HCT116 (cell line): ENCODE measurements around the gene ZNF276. TPM values are rescaled to one million over a fixed set of nuclear protein-coding genes. Genes with fewer than 3 reads are reported as not detected.

Experiments used
- ATAC-seq: fragments of 200-7000 bp; cut with Tn5 transposase; 2 replicates; pipeline ENCODE4 v1.9.1; 2020; ENCODE audit warnings: mild to moderate bottlenecking, moderate library complexity
- BruUV-seq: library from RNA; stranded (reverse); fragments of 400-500 nt; replicated peaks from 2 replicates; lab custom pipeline; 2021; lab: Mats Ljungman, UMichigan
- CTCF ChIA-PET: fragments of 300-600 bp; sonication (Branson Sonifier 250); formaldehyde crosslinking; loops from one replicate; lab custom pipeline; 2021; ENCODE audit warnings: antibody characterized with exemption; lab: Charles Lee
- POLR2A ChIA-PET: fragments of 300-600, 350-600 bp; sonication (Branson Sonifier 250); formaldehyde crosslinking; loops from one replicate; lab custom pipeline; 2021; ENCODE audit warnings: antibody characterized with exemption; lab: Charles Lee
- RAD21 ChIA-PET, 2 experiments: fragments of 300-600 bp; sonication (Branson Sonifier 250); formaldehyde crosslinking; loops; one replicate each; lab custom pipeline; 2023; ENCODE audit warnings: low total read pairs in 2 of 2; ENCODE audit not compliant: uncharacterized antibody in 2 of 2, unreplicated experiment in 2 of 2, low non-redundant PET in 1 of 2; lab: Charles Lee
- DNase-seq: peaks from one replicate; pipeline ENCODE4 v3.0.0-alpha.2; 2010; ENCODE audit warnings: low read depth, low spot score
- H2AFZ ChIP-seq: fragments of 200-600 bp; shearing (Covaris generic), sonication (generic); 2 replicates; pipeline ENCODE4 v1.6.1; 2017; ENCODE audit warnings: low read depth, mixed run types, mixed read lengths, antibody characterized with exemption, low read length; ENCODE audit not compliant: poor library complexity, severe bottlenecking
- H3K27ac ChIP-seq: 2 replicates; pipeline ENCODE4 v1.5.1; 2012; ENCODE audit warnings: low read depth, low read length
- H3K27me3 ChIP-seq: fragments of 200-600 bp; sonication (generic); 2 replicates; pipeline ENCODE4 v1.6.1; 2016; ENCODE audit warnings: mixed run types, low read length, mixed read lengths; ENCODE audit not compliant: insufficient read depth
- H3K36me3 ChIP-seq, 2 experiments: fragments of 200-500 bp in 1 of 2; fragments of 200-600 bp in 1 of 2; sonication (Bioruptor generic) in 1 of 2; sonication (generic) in 1 of 2; 2 replicates each; pipeline versions ENCODE4 v1.5.1 to v1.6.1; 2014 to 2016; ENCODE audit warnings: low read length in 2 of 2, inconsistent platforms in 1 of 2, mixed read lengths in 1 of 2, mixed run types in 1 of 2; ENCODE audit not compliant: insufficient read depth in 2 of 2, control insufficient read depth in 1 of 2
- H3K4me1 ChIP-seq, 2 experiments: fragments of 200-600 bp in 1 of 2; sonication (generic) in 1 of 2; 2 replicates each; pipeline versions ENCODE4 v1.5.1 to v1.6.1; 2012 to 2017; ENCODE audit warnings: low read length in 2 of 2, inconsistent platforms in 1 of 2, mild to moderate bottlenecking in 1 of 2, mixed read lengths in 1 of 2, mixed run types in 1 of 2, moderate library complexity in 1 of 2; ENCODE audit not compliant: insufficient read depth in 2 of 2, control insufficient read depth in 1 of 2
- H3K4me2 ChIP-seq: fragments of 200-600 bp; sonication (generic); 2 replicates; pipeline ENCODE4 v1.6.1; 2017; ENCODE audit warnings: mixed run types, low read length, mixed read lengths
- H3K4me3 ChIP-seq, 2 experiments: fragments of 200-600 bp in 1 of 2; sonication (generic) in 1 of 2; replicated peaks in 1 of 2; 2 replicates each; pipeline ENCODE4 v1.5.1; 2011 to 2016; ENCODE audit warnings: low read length in 2 of 2, control low read depth in 1 of 2, low read depth in 1 of 2, mild to moderate bottlenecking in 1 of 2, mixed read lengths in 1 of 2, mixed run types in 1 of 2
- H3K79me2 ChIP-seq: fragments of 200-600 bp; sonication (generic); 2 replicates; pipeline ENCODE4 v1.6.1; 2017; ENCODE audit warnings: mild to moderate bottlenecking, mixed run types, low read length, moderate library complexity, mixed read lengths; ENCODE audit not compliant: insufficient read depth
- H3K9ac ChIP-seq: fragments of 200-600 bp; sonication (generic); 2 replicates; pipeline ENCODE4 v1.6.1; 2016; ENCODE audit warnings: low read length, mixed read lengths
- H3K9me2 ChIP-seq: fragments of 200-600 bp; sonication (generic), shearing (Covaris generic); 2 replicates; pipeline ENCODE4 v1.6.1; 2017; ENCODE audit warnings: mixed run types, mild to moderate bottlenecking, moderate library complexity; ENCODE audit not compliant: insufficient read depth
- H3K9me3 ChIP-seq, 2 experiments: fragments of 200-500 bp in 1 of 2; fragments of 200-600 bp in 1 of 2; sonication (Bioruptor generic) in 1 of 2; sonication (generic) in 1 of 2; 2 replicates each; pipeline ENCODE4 v1.6.1; 2014 to 2017; ENCODE audit warnings: low read length in 2 of 2, mixed read lengths in 2 of 2, inconsistent platforms in 1 of 2, low read depth in 1 of 2, mild to moderate bottlenecking in 1 of 2, mixed run types in 1 of 2, moderate library complexity in 1 of 2; ENCODE audit not compliant: control insufficient read depth in 1 of 2, insufficient read depth in 1 of 2
- H4K20me1 ChIP-seq: fragments of 200-600 bp; sonication (generic), shearing (Covaris generic); 2 replicates; pipeline ENCODE4 v1.6.1; 2017; ENCODE audit warnings: mixed run types, mild to moderate bottlenecking, moderate library complexity; ENCODE audit not compliant: insufficient read depth
- ATF3 ChIP-seq: IDR thresholded peaks from 2 replicates; pipeline ENCODE4 v1.6.1; 2012
- CBX3 ChIP-seq: IDR thresholded peaks from 2 replicates; pipeline ENCODE4 v1.6.1; 2012; ENCODE audit warnings: low read depth
- CEBPB ChIP-seq: IDR thresholded peaks from 2 replicates; pipeline ENCODE4 v1.6.1; 2012; ENCODE audit warnings: low read depth
- CTCF ChIP-seq, 3 experiments: fragments of 200-600 bp in 1 of 3; sonication (generic) in 1 of 3; IDR thresholded peaks in 2 of 3; conservative IDR thresholded peaks in 1 of 3; 2 replicates each; pipeline ENCODE4 v1.5.1; 2012 to 2017; ENCODE audit warnings: low read depth in 2 of 3, low read length in 2 of 3, antibody characterized with exemption in 1 of 3, borderline replicate concordance in 1 of 3, control low read depth in 1 of 3, mild to moderate bottlenecking in 1 of 3, mixed read lengths in 1 of 3, mixed run types in 1 of 3, moderate library complexity in 1 of 3; ENCODE audit not compliant: insufficient read depth in 1 of 3
- ELF1 ChIP-seq: IDR thresholded peaks from 2 replicates; pipeline ENCODE4 v1.6.1; 2012; ENCODE audit warnings: low read depth, borderline replicate concordance
- EZH2phosphoT487 ChIP-seq: fragments of 200-600 bp; IDR thresholded peaks from 2 replicates; pipeline ENCODE4 v1.6.1; 2018; ENCODE audit warnings: antibody characterized with exemption, borderline replicate concordance
- FOSL1 ChIP-seq: IDR thresholded peaks from 2 replicates; pipeline ENCODE4 v1.6.1; 2012; ENCODE audit warnings: low read depth
- MAX ChIP-seq: IDR thresholded peaks from 2 replicates; pipeline ENCODE4 v1.6.1; 2012
- POLR2A ChIP-seq: IDR thresholded peaks from 2 replicates; pipeline ENCODE4 v1.7.0; 2011; ENCODE audit warnings: borderline replicate concordance; ENCODE audit not compliant: insufficient read depth, insufficient read length; ENCODE audit errors: extremely low read depth
- POLR2AphosphoS5 ChIP-seq: IDR thresholded peaks from 2 replicates; pipeline ENCODE4 v1.6.1; 2011; ENCODE audit warnings: mild to moderate bottlenecking, low read depth, low read length, moderate library complexity
- RAD21 ChIP-seq: IDR thresholded peaks from 2 replicates; pipeline ENCODE4 v1.6.1; 2012; ENCODE audit warnings: low read depth, mild to moderate bottlenecking
- SP1 ChIP-seq: IDR thresholded peaks from 2 replicates; pipeline ENCODE4 v1.6.1; 2012; ENCODE audit warnings: low read depth
- SRF ChIP-seq: IDR thresholded peaks from 2 replicates; pipeline ENCODE4 v1.6.1; 2012; ENCODE audit warnings: low read depth
- TCF7L2 ChIP-seq: IDR thresholded peaks from 2 replicates; pipeline ENCODE4 v1.7.0; 2011; ENCODE audit warnings: borderline replicate concordance, inconsistent platforms; ENCODE audit not compliant: insufficient read depth, insufficient read length; ENCODE audit errors: extremely low read depth
- YY1 ChIP-seq: IDR thresholded peaks from 2 replicates; pipeline ENCODE4 v1.6.1; 2011; ENCODE audit warnings: low read length, low read depth, moderate library complexity, mild to moderate bottlenecking; ENCODE audit not compliant: insufficient replicate concordance; ENCODE audit errors: extremely low read depth
- ZBTB33 ChIP-seq: IDR thresholded peaks from 2 replicates; pipeline ENCODE4 v1.6.1; 2011; ENCODE audit warnings: mild to moderate bottlenecking, low read length, moderate library complexity; ENCODE audit not compliant: insufficient replicate concordance; ENCODE audit errors: extremely low read depth
- ZFX ChIP-seq: fragments of 450-650 bp; IDR thresholded peaks from 2 replicates; pipeline ENCODE4 v1.6.1; 2017
- intact Hi-C: fragments of 100-400 bp; cut with micrococcal nuclease; formaldehyde crosslinking; loops from 2 replicates; pipeline ENCODE4 v1.10.0; 2022
- total RNA-seq: library from RNA; stranded (reverse); gene quantifications from one replicate; pipeline ENCODE4 v1.2.1, GENCODE V29; 2021; ENCODE audit not compliant: unreplicated experiment

Gene ZNF276
- total RNA-seq, 1 experiment from 2014 or later: 49.9 TPM

- intact Hi-C loops: no loop called here
- RAD21 ChIA-PET: no interaction called here
- H3K4me2 ChIP-seq: no peak overlapping the region
- POLR2A ChIA-PET: no interaction called here
- CTCF ChIA-PET: no interaction called here
- no peaks in the 10 kb centered on the region for H3K4me1 ChIP-seq
- no peak overlapping the region for H3K27ac ChIP-seq
- 0 out of 2 replicates have a peak, but pooled peaks have one; percentile 2 for ATAC-seq
- H3K9ac ChIP-seq: no peak overlapping the region
- H3K9me3 ChIP-seq: no peaks in the 10 kb centered on the region
- no TSS peak for BruUV-seq
- H3K4me3 ChIP-seq: no peak overlapping the region
- H3K36me3 ChIP-seq: peaks cover 48 to 68% of the 10 kb centered on the region in 2 experiments
- DNase-seq: no peak
- no peak overlapping the region for H2AFZ ChIP-seq
- no peaks in the 10 kb centered on the region for H3K27me3 ChIP-seq
- no peak for TF ChIP-seq MAX
- TF ChIP-seq FOSL1: no peak
- TF ChIP-seq POLR2A: no peak
- no peak for TF ChIP-seq ZBTB33
- TF ChIP-seq TCF7L2: no peak
- TF ChIP-seq ELF1: no peak
- no peak for TF ChIP-seq EZH2phosphoT487
- TF ChIP-seq CBX3: no peak
- no peak for TF ChIP-seq YY1
- TF ChIP-seq POLR2AphosphoS5: no peak
- TF ChIP-seq ATF3: no peak
- no peak for TF ChIP-seq RAD21
- TF ChIP-seq SRF: no peak
- TF ChIP-seq CEBPB: no peak
- no peak for TF ChIP-seq CTCF (IDR thresholded peaks at IDR 0.05 in 2 of 3, conservative IDR thresholded peaks at IDR 0.05 in 1 of 3; ENCODE audit: borderline replicate concordance in 1 of 3, insufficient read depth in 1 of 3, low read depth in 2 of 3, low read length in 2 of 3)
- no peak for TF ChIP-seq SP1
- no peak for TF ChIP-seq ZFX
- no peaks in the 10 kb centered on the region; the same call in 1 of the 2 replicates for H4K20me1 ChIP-seq
- peaks cover 10% of the 10 kb centered on the region; the same call in 1 of the 2 replicates for H3K79me2 ChIP-seq
- no peaks in the 10 kb centered on the region for H3K9me2 ChIP-seq
These were observed 11.5 kb downstream of the ZNF276 start for GRCh38 chr16:89732918-89733242.
